GM12873 (cell line): Measurements from ENCODE around the gene TAPBPL.

Source experiments
- CTCF ChIP-seq: IDR thresholded peaks from 2 replicates; pipeline ENCODE4 v1.5.1; 2012; ENCODE audit warnings: low read depth, mild to moderate bottlenecking, moderate library complexity, low read length, control low read depth; ENCODE audit not compliant: insufficient read depth; ENCODE audit errors: missing control alignments

Gene TAPBPL

GRCh38 chr12:6461401-6462233 is 9.8 kb downstream of the TAPBPL start:
- no peak for TF ChIP-seq CTCF

GRCh38 chr12:6462234-6462995 is 10.6 kb downstream of the TAPBPL start:
- TF ChIP-seq CTCF = no peak

- TF ChIP-seq CTCF = no peak
These were observed 11.4 kb downstream of the TAPBPL start for GRCh38 chr12:6463216-6463615.

- TF ChIP-seq CTCF = no peak
These were observed 12.0 kb downstream of the TAPBPL start for GRCh38 chr12:6463858-6464257.

GRCh38 chr12:6464531-6464930 is 12.7 kb downstream of the TAPBPL start:
- no peak for TF ChIP-seq CTCF

- peak; percentile 92 for TF ChIP-seq CTCF
These were observed 13.8 kb downstream of the TAPBPL start for GRCh38 chr12:6465467-6466183.

GRCh38 chr12:6466184-6466573 is 14.3 kb downstream of the TAPBPL start:
- no peak for TF ChIP-seq CTCF
